Left lung (tissue), 10 donors: ENCODE data around the gene NTM. TPM values are rescaled to one million over a fixed set of nuclear protein-coding genes. Genes with fewer than 3 reads are reported as not detected.

Experiments
- ATAC-seq: fragments of 200-7000 bp; cut with Tn5 transposase; one replicate; pipeline ENCODE4 v1.9.1; 2020; ENCODE audit warnings: moderate library complexity
- DNase-seq, 4 donors: peaks; one replicate each; pipeline ENCODE4 v3.0.0-alpha.2; 2013 to 2020
- H3K27ac ChIP-seq, 2 donors: fragments of 200-600 bp; sonication (generic) in 1 of 2; one replicate each; pipeline versions ENCODE4 v1.5.0 to v1.8.0; 2020 to 2021
- H3K27me3 ChIP-seq, 2 donors: fragments of 200-600 bp; sonication (generic) in 1 of 2; one replicate each; pipeline versions ENCODE4 v1.5.0 to v1.8.0; 2020 to 2021
- H3K36me3 ChIP-seq, 2 donors: fragments of 200-600 bp; sonication (generic) in 1 of 2; one replicate each; pipeline versions ENCODE4 v1.5.0 to v1.8.0; 2020 to 2021
- H3K4me1 ChIP-seq, 2 donors: fragments of 200-600 bp; one replicate each; pipeline ENCODE4 v1.8.0; 2021
- H3K4me3 ChIP-seq, 2 donors: fragments of 200-600 bp; sonication (generic) in 1 of 2; one replicate each; pipeline versions ENCODE4 v1.5.0 to v1.8.0; 2020 to 2021; ENCODE audit warnings: mild to moderate bottlenecking in 1 of 2
- H3K9me3 ChIP-seq, 2 donors: fragments of 200-600 bp; sonication (generic) in 1 of 2; one replicate each; pipeline versions ENCODE4 v1.5.0 to v1.8.0; 2020 to 2021
- intact Hi-C, 2 donors: fragments of 100-400 bp; cut with DNase I; formaldehyde crosslinking; loops; one replicate each; pipeline versions ENCODE4 v1.11.2 to v1.14.2; 2022
- polyA plus RNA-seq, 6 donors: library from polyadenylated mRNA; unstranded; fragments of 120-200 nt; gene quantifications; one replicate each; pipeline ENCODE4 v1.2.1, GENCODE V29; 2013; ENCODE audit not compliant: insufficient read length in 6 of 6
- total RNA-seq, 2 donors: library from RNA; stranded (reverse); fragmentation: NEBNext Ultra II Directional; extraction: Animal tissue kit (Norgen Biotek cat#: 25700); gene quantifications; one replicate each; pipeline ENCODE4 v1.2.1, GENCODE V29; 2021
- TF ChIP-seq, protein P1 (sequence below), 2 donors: fragments of 200-600 bp; sonication (generic) in 1 of 2; IDR thresholded peaks; one replicate each; pipeline versions ENCODE4 v1.5.0 to v1.8.0; 2021; ENCODE audit warnings: antibody characterized with exemption in 2 of 2
- donor health status: DM: no; HTN: yes; CAD: no.
- donor health status: DM: no; HTN: no; CAD: no.

Gene NTM
- total and polyA plus RNA-seq, 8 donors = 9.5 to 31.0 (median 21.1) TPM

DNA sequence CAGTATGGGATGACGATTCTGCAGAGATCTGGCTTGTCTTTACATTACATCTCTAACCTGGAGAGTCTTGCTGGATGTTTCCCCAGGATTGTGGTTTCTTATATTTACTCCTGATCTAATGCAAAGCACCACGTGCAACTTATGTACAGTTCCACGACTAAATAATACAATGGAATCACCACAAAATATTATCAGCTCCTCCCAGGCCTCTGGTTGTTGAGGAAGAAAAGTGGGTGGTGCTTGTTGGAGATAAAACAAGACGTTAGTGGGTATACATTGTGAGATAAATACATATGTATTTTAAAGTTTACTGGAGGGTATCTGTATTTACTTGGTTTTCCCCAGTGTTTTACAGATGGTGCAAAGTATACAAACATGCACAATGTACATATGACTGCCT, 569.7 kb downstream of the NTM start:
- ATAC-seq = no peak
- H3K9me3 ChIP-seq = no peaks in the 10 kb centered on the region
- H3K27ac ChIP-seq = no peak overlapping the region
- TF ChIP-seq, protein P1, sequence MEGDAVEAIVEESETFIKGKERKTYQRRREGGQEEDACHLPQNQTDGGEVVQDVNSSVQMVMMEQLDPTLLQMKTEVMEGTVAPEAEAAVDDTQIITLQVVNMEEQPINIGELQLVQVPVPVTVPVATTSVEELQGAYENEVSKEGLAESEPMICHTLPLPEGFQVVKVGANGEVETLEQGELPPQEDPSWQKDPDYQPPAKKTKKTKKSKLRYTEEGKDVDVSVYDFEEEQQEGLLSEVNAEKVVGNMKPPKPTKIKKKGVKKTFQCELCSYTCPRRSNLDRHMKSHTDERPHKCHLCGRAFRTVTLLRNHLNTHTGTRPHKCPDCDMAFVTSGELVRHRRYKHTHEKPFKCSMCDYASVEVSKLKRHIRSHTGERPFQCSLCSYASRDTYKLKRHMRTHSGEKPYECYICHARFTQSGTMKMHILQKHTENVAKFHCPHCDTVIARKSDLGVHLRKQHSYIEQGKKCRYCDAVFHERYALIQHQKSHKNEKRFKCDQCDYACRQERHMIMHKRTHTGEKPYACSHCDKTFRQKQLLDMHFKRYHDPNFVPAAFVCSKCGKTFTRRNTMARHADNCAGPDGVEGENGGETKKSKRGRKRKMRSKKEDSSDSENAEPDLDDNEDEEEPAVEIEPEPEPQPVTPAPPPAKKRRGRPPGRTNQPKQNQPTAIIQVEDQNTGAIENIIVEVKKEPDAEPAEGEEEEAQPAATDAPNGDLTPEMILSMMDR (IDR thresholded peaks at IDR 0.05) = no peak
- no peak overlapping the region for H3K4me3 ChIP-seq
- H3K36me3 ChIP-seq = no peaks in the 10 kb centered on the region
- H3K4me1 ChIP-seq = no peaks in the 10 kb centered on the region
- DNase-seq = no peak
- intact Hi-C loops = no loop called here
- peaks cover 0 to 6% of the 10 kb centered on the region in 2 donors for H3K27me3 ChIP-seq

DNA sequence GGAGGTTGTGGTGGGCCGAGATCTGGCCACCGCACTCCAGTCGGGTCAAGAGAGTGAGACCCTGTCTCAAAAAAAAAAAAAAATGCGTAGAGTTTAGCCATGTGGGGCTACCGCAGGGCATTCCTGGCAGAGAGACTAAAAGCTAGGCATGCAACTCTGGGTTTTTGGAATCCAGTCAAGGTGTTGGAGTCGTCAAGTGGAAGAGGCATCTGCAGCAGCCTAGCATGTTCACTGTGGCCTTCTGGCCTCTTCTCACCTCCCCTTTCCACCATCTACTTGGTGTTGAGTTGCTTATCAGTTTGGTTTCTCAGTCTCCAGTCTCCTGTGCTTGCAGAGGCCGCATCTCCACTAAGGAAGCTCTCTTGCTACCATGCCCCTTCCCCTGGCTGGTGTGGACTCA, 572.5 kb downstream of the NTM start:
- Histone ChIP-seq H3K36me3 (no peaks in the 10 kb centered on the region), H3K27ac (no peak overlapping the region), H3K9me3 (no peaks in the 10 kb centered on the region), H3K27me3 (peaks cover 0 to 5% of the 10 kb centered on the region in 2 donors), H3K4me3 (no peak overlapping the region), H3K4me1 (no peaks in the 10 kb centered on the region)
- ATAC-seq = no peak
- no peak for DNase-seq
- intact Hi-C loops = no loop called here
- TF ChIP-seq, protein P1 (IDR thresholded peaks at IDR 0.05) = no peak

GRCh38 chr11:131943295-131943694, 572.9 kb downstream of the NTM start:
- DNase-seq = no peak
- TF ChIP-seq, protein P1 (IDR thresholded peaks at IDR 0.05) = no peak
- Histone ChIP-seq H3K9me3 (no peaks in the 10 kb centered on the region), H3K36me3 (no peaks in the 10 kb centered on the region), H3K4me1 (no peaks in the 10 kb centered on the region), H3K27me3 (peaks cover 0 to under 1% of the 10 kb centered on the region in 2 donors), H3K27ac (no peak overlapping the region), H3K4me3 (no peak overlapping the region)
- intact Hi-C loops = no loop called here
- ATAC-seq = no peak

- DNase-seq (peak in 2 of 4 donors; percentile 47 to 68), ATAC-seq (peak; percentile 23)
- no peaks in the 10 kb centered on the region for H3K36me3 ChIP-seq
- TF ChIP-seq, protein P1 (IDR thresholded peaks at IDR 0.05) = no peak
- no peak overlapping the region for H3K27ac ChIP-seq
- no peaks in the 10 kb centered on the region for H3K27me3 ChIP-seq
- intact Hi-C loops = no loop called here
- H3K4me1 ChIP-seq = no peaks in the 10 kb centered on the region
- no peak overlapping the region for H3K4me3 ChIP-seq
- no peaks in the 10 kb centered on the region for H3K9me3 ChIP-seq
Observed at GRCh38 chr11:131944736-131945135, 574.3 kb downstream of the NTM start.

DNA sequence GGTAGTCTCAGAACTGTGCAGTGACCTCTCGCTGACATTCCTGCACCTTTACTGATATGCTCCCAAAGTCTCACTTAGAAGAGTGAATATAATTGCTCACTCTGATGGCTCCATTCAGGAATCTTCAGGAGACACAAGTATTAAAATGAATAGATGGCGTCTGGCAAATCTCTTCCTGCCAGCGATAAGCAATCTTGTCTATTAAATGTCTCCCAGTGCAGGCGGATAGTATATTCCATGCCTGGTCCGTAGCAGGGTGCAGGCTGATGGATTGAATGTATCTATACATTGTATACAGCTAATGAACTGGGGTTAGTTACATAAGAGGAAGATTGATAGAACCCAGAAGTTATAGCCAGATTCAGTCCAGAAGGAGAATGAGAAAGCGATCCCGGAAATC, 575.3 kb downstream of the NTM start:
- DNase-seq (no peak), ATAC-seq (no peak)
- intact Hi-C loops = no loop called here
- Histone ChIP-seq H3K27me3 (no peaks in the 10 kb centered on the region), H3K9me3 (no peaks in the 10 kb centered on the region), H3K4me1 (no peaks in the 10 kb centered on the region), H3K4me3 (no peak overlapping the region), H3K36me3 (no peaks in the 10 kb centered on the region), H3K27ac (no peak overlapping the region)
- TF ChIP-seq, protein P1 (IDR thresholded peaks at IDR 0.05) = no peak
